Neural progenitor cell (in vitro differentiated cells): ENCODE data around the gene ARID4A.
"Not testable (repeated sequence)": the region's sequence is repeated elsewhere in the genome, so short reads cannot be mapped to it uniquely, and the experiment has no call there.

ENCODE experiments used
- CTCF ChIP-seq: fragments of 200-600 bp; sonication (generic); IDR thresholded peaks from 2 replicates; pipeline ENCODE4 v1.5.1; 2017; ENCODE audit warnings: antibody characterized with exemption, mild to moderate bottlenecking
- EZH2 ChIP-seq: fragments of 200-600 bp; sonication (generic); IDR thresholded peaks from 2 replicates; pipeline ENCODE4 v1.6.1; 2017; ENCODE audit warnings: antibody characterized with exemption, mild to moderate bottlenecking, moderate library complexity
- EZH2phosphoT487 ChIP-seq: fragments of 200-600 bp; sonication (generic); IDR thresholded peaks from 2 replicates; pipeline ENCODE4 v1.6.1; 2017; ENCODE audit warnings: antibody characterized with exemption

GRCh38 chr14:58339666-58340065, 41.3 kb downstream of the ARID4A start:
- not testable (repeated sequence) for TF ChIP-seq CTCF, EZH2, EZH2phosphoT487
